Effector memory CD8-positive, alpha-beta T cell (primary cell): ENCODE measurements around the gene WNT6.
A peak's percentile ranks its signal among the peaks of the same experiment; 100 is the strongest.

ENCODE experiments used
- ATAC-seq: fragments of 150-1000 bp; cut with Tn5 transposase; replicated peaks from 2 replicates; pipeline ENCODE4 v1.10.0; 2021; ENCODE audit warnings: mild to moderate bottlenecking, moderate library complexity
- DNase-seq, 3 experiments: peaks; one replicate each; pipeline ENCODE4 v3.0.0; 2021
- H3K27ac Mint-ChIP-seq, 2 donors: one replicate each; pipeline ENCODE4 v1.8.0; 2022; ENCODE audit warnings: mild to moderate bottlenecking in 2 of 2, mixed read lengths in 2 of 2, moderate library complexity in 2 of 2
- H3K27me3 Mint-ChIP-seq, 2 donors: one replicate each; pipeline ENCODE4 v1.8.0; 2022; ENCODE audit warnings: mixed read lengths in 2 of 2
- H3K36me3 Mint-ChIP-seq: one replicate; pipeline ENCODE4 v1.8.0; 2022; ENCODE audit warnings: mild to moderate bottlenecking, moderate library complexity, mixed read lengths; ENCODE audit not compliant: insufficient read depth
- H3K4me1 Mint-ChIP-seq, 2 donors: one replicate each; pipeline ENCODE4 v1.8.0; 2022; ENCODE audit warnings: low read depth in 2 of 2, mixed read lengths in 2 of 2
- H3K4me3 Mint-ChIP-seq, 2 donors: one replicate each; pipeline ENCODE4 v1.8.0; 2022; ENCODE audit warnings: mild to moderate bottlenecking in 2 of 2, mixed read lengths in 2 of 2, moderate library complexity in 2 of 2
- H3K9me3 Mint-ChIP-seq, 2 donors: one replicate each; pipeline ENCODE4 v1.8.0; 2022; ENCODE audit warnings: mixed read lengths in 2 of 2
- total RNA-seq, 9 experiments: gene quantifications; one replicate each; lab custom pipeline; 2026; lab: John Stamatoyannopoulos, UW

Gene WNT6
- 0 to 0.43 (median 0.13) reads per million in 9 experiments for total RNA-seq

GRCh38 chr2:218859556-218859987, at the start of gene WNT6:
Gene WNT6, plus strand, starts transcription at chr2:218859805. Its CDS starts 233 bp downstream, at chr2:218860038.
- peak; percentile 42 for ATAC-seq
- H3K27me3 Mint-ChIP-seq: peaks cover 91 to 98% of the 10 kb centered on the region in 2 donors
- peak within 1 kb of the TSS; percentile 72 to 81 for H3K4me3 Mint-ChIP-seq
- H3K36me3 Mint-ChIP-seq: peaks cover 5% of the 10 kb centered on the region
- no peak for DNase-seq
- no peaks in the 10 kb centered on the region for H3K9me3 Mint-ChIP-seq
- no peak within 1 kb of the TSS for H3K27ac Mint-ChIP-seq
- H3K4me1 Mint-ChIP-seq: peaks cover 12 to 15% of the 10 kb centered on the region in 2 donors

DNA sequence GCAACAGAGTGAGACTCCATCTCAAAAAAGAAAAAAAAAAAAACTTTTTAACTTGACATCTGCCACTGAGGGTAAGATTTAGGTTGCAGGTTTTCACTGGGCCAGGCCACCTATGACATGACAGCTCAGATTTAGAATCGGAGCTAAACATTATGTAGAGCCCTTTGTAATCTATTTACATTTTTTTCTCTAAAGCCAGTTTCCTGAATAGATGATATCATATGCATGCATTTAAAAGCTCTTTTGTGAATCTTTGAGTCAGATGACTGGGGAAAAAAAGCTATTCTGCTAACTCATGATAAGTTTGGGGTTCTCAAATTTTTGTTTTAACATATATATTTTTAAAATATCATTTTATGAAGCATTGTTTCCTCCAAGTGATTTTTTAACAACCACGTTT, 49.3 kb upstream of the WNT6 start:
- Mint-ChIP-seq H3K27me3 (peaks cover 39 to 56% of the 10 kb centered on the region in 2 donors), H3K36me3 (no peaks in the 10 kb centered on the region), H3K9me3 (peaks cover 0 to 2% of the 10 kb centered on the region in 2 donors), H3K4me3 (no peak overlapping the region), H3K27ac (no peak overlapping the region), H3K4me1 (no peaks in the 10 kb centered on the region)
- ATAC-seq: no peak
- no peak for DNase-seq

DNA sequence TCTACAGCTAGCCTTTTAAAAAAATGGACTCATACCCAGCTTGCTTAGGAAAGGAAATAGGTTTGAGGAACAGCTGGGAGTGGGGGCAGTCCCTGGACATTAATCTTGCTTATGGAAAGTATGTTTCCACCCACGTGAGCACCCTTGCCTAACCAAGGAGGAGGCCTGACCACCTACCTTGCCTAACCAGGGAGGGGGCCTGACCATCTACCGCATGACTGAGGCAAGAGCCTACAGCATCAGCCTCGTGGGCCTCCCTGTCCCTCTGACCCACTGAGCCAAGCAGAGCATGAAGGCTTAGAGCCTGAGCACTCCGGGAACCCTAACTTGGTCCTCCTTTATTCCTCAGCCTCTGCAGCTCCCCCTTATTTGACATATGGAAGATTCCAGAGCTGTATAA, 48.2 kb upstream of the WNT6 start:
- Mint-ChIP-seq H3K4me3 (no peak overlapping the region), H3K4me1 (no peaks in the 10 kb centered on the region), H3K27ac (no peak overlapping the region), H3K27me3 (peaks cover 36 to 49% of the 10 kb centered on the region in 2 donors), H3K9me3 (no peaks in the 10 kb centered on the region), H3K36me3 (no peaks in the 10 kb centered on the region)
- DNase-seq (no peak), ATAC-seq (no peak)

GRCh38 chr2:218812096-218812815, 47.3 kb upstream of the WNT6 start:
- no peak for ATAC-seq
- Mint-ChIP-seq H3K36me3 (no peaks in the 10 kb centered on the region), H3K27ac (no peak overlapping the region)

GRCh38 chr2:218812861-218813260, 46.7 kb upstream of the WNT6 start:
- Mint-ChIP-seq H3K27me3 (peaks cover 45 to 59% of the 10 kb centered on the region in 2 donors), H3K9me3 (no peaks in the 10 kb centered on the region), H3K4me1 (no peaks in the 10 kb centered on the region), H3K4me3 (no peak overlapping the region), H3K36me3 (no peaks in the 10 kb centered on the region), H3K27ac (no peak overlapping the region)
- ATAC-seq (no peak), DNase-seq (no peak)

More at GRCh38 chr2:218812096-218812815, 47.3 kb upstream of the WNT6 start:
- Mint-ChIP-seq H3K9me3 (no peaks in the 10 kb centered on the region), H3K4me3 (no peak overlapping the region), H3K4me1 (no peaks in the 10 kb centered on the region), H3K27me3 (peaks cover 39 to 53% of the 10 kb centered on the region in 2 donors)
- no peak for DNase-seq

DNA sequence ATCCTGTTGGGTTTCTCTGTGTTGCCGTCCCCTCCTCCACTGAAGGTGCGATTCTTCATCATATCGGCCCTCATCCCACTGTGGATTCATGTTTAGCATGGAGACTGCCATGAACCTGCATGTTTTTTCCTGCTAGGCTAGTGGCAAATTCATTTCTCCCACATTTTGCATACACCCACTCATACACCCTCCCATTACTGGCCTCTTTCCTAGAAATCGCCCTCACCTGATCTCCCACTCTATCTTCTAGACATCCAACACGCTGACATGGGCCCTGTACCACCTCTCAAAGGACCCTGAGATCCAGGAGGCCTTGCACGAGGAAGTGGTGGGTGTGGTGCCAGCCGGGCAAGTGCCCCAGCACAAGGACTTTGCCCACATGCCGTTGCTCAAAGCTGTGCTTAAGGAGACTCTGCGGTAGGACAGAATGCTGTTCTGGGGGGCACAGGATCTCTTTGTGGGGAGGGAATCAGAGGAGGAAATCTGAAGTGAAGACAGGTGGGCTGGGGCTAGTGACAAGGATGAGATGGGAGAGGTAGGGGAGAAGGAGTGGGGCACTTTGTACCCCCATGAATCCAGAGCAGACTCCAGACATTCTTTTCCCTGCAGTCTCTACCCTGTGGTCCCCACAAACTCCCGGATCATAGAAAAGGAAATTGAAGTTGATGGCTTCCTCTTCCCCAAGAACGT, 45.7 kb upstream of the WNT6 start:
- Mint-ChIP-seq H3K4me3 (no peak overlapping the region), H3K36me3 (no peaks in the 10 kb centered on the region), H3K4me1 (no peaks in the 10 kb centered on the region), H3K27me3 (peaks cover 45 to 57% of the 10 kb centered on the region in 2 donors), H3K27ac (no peak overlapping the region), H3K9me3 (no peaks in the 10 kb centered on the region)
- DNase-seq: no peak
- ATAC-seq: no peak

- Mint-ChIP-seq H3K36me3 (no peaks in the 10 kb centered on the region), H3K27ac (no peak overlapping the region)
Measured at GRCh38 chr2:218814540-218815243, 44.9 kb upstream of the WNT6 start.

GRCh38 chr2:218815244-218815637, 44.4 kb upstream of the WNT6 start:
- Mint-ChIP-seq H3K4me1 (no peaks in the 10 kb centered on the region), H3K9me3 (no peaks in the 10 kb centered on the region)

More at GRCh38 chr2:218814540-218815243, 44.9 kb upstream of the WNT6 start:
- Mint-ChIP-seq H3K4me1 (no peaks in the 10 kb centered on the region), H3K4me3 (no peak overlapping the region), H3K9me3 (no peaks in the 10 kb centered on the region), H3K27me3 (peaks cover 43 to 49% of the 10 kb centered on the region in 2 donors)
- ATAC-seq (no peak), DNase-seq (no peak)

DNA sequence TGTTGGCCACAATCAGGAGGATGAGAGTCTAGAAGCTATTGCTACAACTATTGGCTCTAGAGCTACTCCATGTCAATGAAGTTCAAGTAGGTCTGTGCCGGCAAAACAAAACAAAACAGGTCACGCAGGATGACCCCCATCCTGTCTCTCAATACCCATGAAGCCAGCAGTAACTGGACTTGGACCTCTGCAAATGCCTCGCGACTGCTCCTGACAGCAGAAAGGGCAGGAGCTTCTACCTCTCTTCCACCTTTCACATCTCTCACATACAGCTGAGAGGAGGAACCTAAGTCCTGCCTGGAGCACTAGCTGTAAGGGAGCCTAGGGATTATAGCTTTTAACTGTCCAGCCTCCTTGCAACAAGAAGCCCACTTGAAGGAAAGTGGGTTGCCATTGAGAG, 44.0 kb upstream of the WNT6 start:
- H3K36me3 Mint-ChIP-seq: no peaks in the 10 kb centered on the region
- no peaks in the 10 kb centered on the region for H3K4me1 Mint-ChIP-seq
- ATAC-seq (no peak), DNase-seq (no peak)
- no peaks in the 10 kb centered on the region for H3K9me3 Mint-ChIP-seq
- no peak overlapping the region for H3K27ac Mint-ChIP-seq
- peaks cover 47 to 52% of the 10 kb centered on the region in 2 donors for H3K27me3 Mint-ChIP-seq
- no peak overlapping the region for H3K4me3 Mint-ChIP-seq

More at GRCh38 chr2:218815244-218815637, 44.4 kb upstream of the WNT6 start:
- no peak for DNase-seq
- H3K36me3 Mint-ChIP-seq: no peaks in the 10 kb centered on the region
- H3K4me3 Mint-ChIP-seq: no peak overlapping the region
- ATAC-seq: no peak
- no peak overlapping the region for H3K27ac Mint-ChIP-seq
- H3K27me3 Mint-ChIP-seq: peaks cover 43 to 48% of the 10 kb centered on the region in 2 donors

- Mint-ChIP-seq H3K27ac (no peak overlapping the region), H3K4me3 (no peak overlapping the region), H3K9me3 (no peaks in the 10 kb centered on the region), H3K36me3 (no peaks in the 10 kb centered on the region), H3K4me1 (no peaks in the 10 kb centered on the region), H3K27me3 (peaks cover 53% of the 10 kb centered on the region in 2 donors)
- DNase-seq (no peak), ATAC-seq (no peak)
Measured at GRCh38 chr2:218816561-218817011, 43.0 kb upstream of the WNT6 start.

- DNase-seq (no peak), ATAC-seq (no peak)
- peaks cover 52 to 57% of the 10 kb centered on the region in 2 donors for H3K27me3 Mint-ChIP-seq
- no peaks in the 10 kb centered on the region for H3K4me1 Mint-ChIP-seq
- no peaks in the 10 kb centered on the region for H3K36me3 Mint-ChIP-seq
- H3K4me3 Mint-ChIP-seq: no peak overlapping the region
- no peaks in the 10 kb centered on the region for H3K9me3 Mint-ChIP-seq
- H3K27ac Mint-ChIP-seq: no peak overlapping the region
Measured at GRCh38 chr2:218819093-218819492, 40.5 kb upstream of the WNT6 start.

- no peaks in the 10 kb centered on the region for H3K4me1 Mint-ChIP-seq
- H3K27me3 Mint-ChIP-seq: peaks cover 52 to 58% of the 10 kb centered on the region in 2 donors
- no peaks in the 10 kb centered on the region for H3K9me3 Mint-ChIP-seq
- DNase-seq: no peak
- H3K27ac Mint-ChIP-seq: no peak overlapping the region
- H3K36me3 Mint-ChIP-seq: no peaks in the 10 kb centered on the region
- no peak overlapping the region for H3K4me3 Mint-ChIP-seq
- ATAC-seq: no peak
Measured at GRCh38 chr2:218820746-218821369, 38.7 kb upstream of the WNT6 start.

DNA sequence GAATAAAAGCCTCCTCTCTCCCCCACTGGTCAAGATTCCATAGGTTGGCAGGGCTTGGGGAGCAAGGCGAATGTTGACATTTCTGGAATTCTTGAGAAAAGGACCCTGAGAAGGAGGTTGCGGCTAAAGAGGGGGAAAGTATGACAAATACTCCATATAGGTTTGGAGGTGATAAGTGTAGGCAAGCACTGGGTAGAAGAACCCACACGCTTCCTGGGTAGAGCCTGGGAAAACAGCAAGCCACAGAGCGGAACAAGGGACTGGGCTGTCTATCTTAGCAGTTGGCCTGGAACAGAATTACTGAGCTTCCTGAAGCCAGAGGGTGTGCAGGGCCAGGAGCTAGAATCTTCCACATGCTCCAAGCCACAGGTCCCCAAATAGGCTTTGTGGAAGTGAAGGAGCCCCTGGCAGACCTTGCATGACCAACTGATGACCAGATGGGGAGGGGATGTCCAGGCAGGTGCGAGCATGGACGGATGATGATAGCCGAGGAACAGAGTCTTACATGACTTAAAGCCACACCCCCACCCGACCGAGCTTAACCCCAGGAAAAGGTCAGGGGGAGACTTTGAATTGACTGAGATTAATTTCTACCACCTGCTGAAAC, 37.9 kb upstream of the WNT6 start:
- H3K27me3 Mint-ChIP-seq: peaks cover 54% of the 10 kb centered on the region in 2 donors
- DNase-seq: no peak
- no peak overlapping the region for H3K27ac Mint-ChIP-seq
- ATAC-seq: no peak
- no peaks in the 10 kb centered on the region for H3K36me3 Mint-ChIP-seq
- H3K9me3 Mint-ChIP-seq: no peaks in the 10 kb centered on the region
- no peak overlapping the region for H3K4me3 Mint-ChIP-seq
- no peaks in the 10 kb centered on the region for H3K4me1 Mint-ChIP-seq
